ENCODE results near the gene RRAGC.

The RRAGC gene

GRCh38 chr1:38899560-38899959 is 40.0 kb upstream of the RRAGC start:
- Histone ChIP-seq H3K4me3 (ENCODE audit: insufficient read depth, low read length, poor library complexity, severe bottlenecking) (no peak overlapping the region), H3K36me3 (ENCODE audit: low read length) (no peaks in the 10 kb centered on the region), H4K20me1 (ENCODE audit: low read depth, low read length) (no peaks in the 10 kb centered on the region), H3K27me3 (ENCODE audit: low read length) (no peaks in the 10 kb centered on the region), H3K4me2 (ENCODE audit: low read depth, low read length, poor library complexity, severe bottlenecking) (no peak overlapping the region), H3K9ac (ENCODE audit: low read length) (no peak overlapping the region), H3K27ac (ENCODE audit: low read depth, low read length) (no peak overlapping the region), H3K9me3 (ENCODE audit: insufficient read depth, low read length) (no peaks in the 10 kb centered on the region), H3K79me2 (ENCODE audit: insufficient read depth, low read length) (no peaks in the 10 kb centered on the region), H3F3A (ENCODE audit: insufficient read depth) (no peaks in the 10 kb centered on the region), H3K9me2 (replicated peaks; ENCODE audit: insufficient read depth, low read length) (no peaks in the 10 kb centered on the region), H2AFZ (ENCODE audit: low read depth, low read length, severe bottlenecking) (no peak overlapping the region)
- no peak for TF ChIP-seq EZH2phosphoT487 (conservative IDR thresholded peaks at IDR 0.05; ENCODE audit: low read length)
- TF ChIP-seq CTCF (IDR thresholded peaks at IDR 0.05; ENCODE audit: insufficient read depth, low read length, poor library complexity, severe bottlenecking), result no peak

- no peaks in the 10 kb centered on the region for H3K36me3 ChIP-seq (ENCODE audit: low read length)
- no peak overlapping the region for H2AFZ ChIP-seq (ENCODE audit: low read depth, low read length, severe bottlenecking)
- H3K79me2 ChIP-seq (ENCODE audit: insufficient read depth, low read length), result no peaks in the 10 kb centered on the region
- H3K4me3 ChIP-seq (ENCODE audit: insufficient read depth, low read length, poor library complexity, severe bottlenecking), result no peak overlapping the region
- no peaks in the 10 kb centered on the region for H4K20me1 ChIP-seq (ENCODE audit: low read depth, low read length)
- H3K9me3 ChIP-seq (ENCODE audit: insufficient read depth, low read length), result no peaks in the 10 kb centered on the region
- TF ChIP-seq CTCF (IDR thresholded peaks at IDR 0.05; ENCODE audit: insufficient read depth, low read length, poor library complexity, severe bottlenecking), result no peak
- TF ChIP-seq EZH2phosphoT487 (conservative IDR thresholded peaks at IDR 0.05; ENCODE audit: low read length), result no peak
- no peak overlapping the region for H3K27ac ChIP-seq (ENCODE audit: low read depth, low read length)
- no peak overlapping the region for H3K9ac ChIP-seq (ENCODE audit: low read length)
- H3K9me2 ChIP-seq (replicated peaks; ENCODE audit: insufficient read depth, low read length), result no peaks in the 10 kb centered on the region
- H3F3A ChIP-seq (ENCODE audit: insufficient read depth), result no peaks in the 10 kb centered on the region
- H3K4me2 ChIP-seq (ENCODE audit: low read depth, low read length, poor library complexity, severe bottlenecking), result no peak overlapping the region
- no peaks in the 10 kb centered on the region for H3K27me3 ChIP-seq (ENCODE audit: low read length)
Observed at GRCh38 chr1:38898653-38899230, 39.2 kb upstream of the RRAGC start.

GRCh38 chr1:38896169-38896568 is 36.6 kb upstream of the RRAGC start:
- Histone ChIP-seq H3K27ac (ENCODE audit: low read depth, low read length) (no peak overlapping the region), H3K79me2 (ENCODE audit: insufficient read depth, low read length) (no peaks in the 10 kb centered on the region), H3K9me2 (replicated peaks; ENCODE audit: insufficient read depth, low read length) (no peaks in the 10 kb centered on the region), H3K9ac (ENCODE audit: low read length) (no peak overlapping the region), H2AFZ (ENCODE audit: low read depth, low read length, severe bottlenecking) (no peak overlapping the region), H4K20me1 (ENCODE audit: low read depth, low read length) (no peaks in the 10 kb centered on the region), H3K4me2 (ENCODE audit: low read depth, low read length, poor library complexity, severe bottlenecking) (no peak overlapping the region), H3K27me3 (ENCODE audit: low read length) (no peaks in the 10 kb centered on the region), H3K4me3 (ENCODE audit: insufficient read depth, low read length, poor library complexity, severe bottlenecking) (no peak overlapping the region), H3K36me3 (ENCODE audit: low read length) (no peaks in the 10 kb centered on the region), H3K9me3 (ENCODE audit: insufficient read depth, low read length) (no peaks in the 10 kb centered on the region), H3F3A (ENCODE audit: insufficient read depth) (no peaks in the 10 kb centered on the region)
- no peak for TF ChIP-seq CTCF (IDR thresholded peaks at IDR 0.05; ENCODE audit: insufficient read depth, low read length, poor library complexity, severe bottlenecking)
- no peak for TF ChIP-seq EZH2phosphoT487 (conservative IDR thresholded peaks at IDR 0.05; ENCODE audit: low read length)

All from SU-DHL-6 (cell line).